Mesenchymal stem cell (in vitro differentiated cells and primary cell): ENCODE results near the gene SCARF2.

Experiments
- DNase-seq: peaks from one replicate; pipeline ENCODE4 v3.0.0-alpha.2; 2013
- H2AFZ ChIP-seq: one replicate; pipeline ENCODE4 v1.6.1; 2013; ENCODE audit warnings: low read depth, mild to moderate bottlenecking, control low read depth, inconsistent platforms, low read length, moderate library complexity
- H2AK5ac ChIP-seq: 2 replicates; pipeline ENCODE4 v1.6.1; 2013; ENCODE audit warnings: low read length, moderate library complexity, mild to moderate bottlenecking, inconsistent platforms; ENCODE audit not compliant: severe bottlenecking
- H2BK120ac ChIP-seq: one replicate; pipeline ENCODE4 v1.6.1; 2013; ENCODE audit warnings: low read depth, mild to moderate bottlenecking, inconsistent platforms, low read length, moderate library complexity
- H2BK12ac ChIP-seq, 2 experiments: one replicate each; pipeline ENCODE4 v1.6.1; 2013; ENCODE audit warnings: inconsistent platforms in 2 of 2, low read length in 2 of 2, mild to moderate bottlenecking in 2 of 2, moderate library complexity in 2 of 2, control low read depth in 1 of 2
- H2BK15ac ChIP-seq: one replicate; pipeline ENCODE4 v1.6.1; 2013; ENCODE audit warnings: mild to moderate bottlenecking, low read depth, inconsistent platforms; ENCODE audit not compliant: poor library complexity, severe bottlenecking
- H2BK5ac ChIP-seq: 2 replicates; pipeline ENCODE4 v1.6.1; 2013; ENCODE audit warnings: low read depth, mild to moderate bottlenecking, low read length, control low read depth, inconsistent platforms; ENCODE audit not compliant: poor library complexity, severe bottlenecking
- H3K14ac ChIP-seq, 2 experiments: one replicate each; pipeline ENCODE4 v1.6.1; 2013; ENCODE audit warnings: inconsistent platforms in 2 of 2, low read length in 2 of 2, control low read depth in 1 of 2, mild to moderate bottlenecking in 1 of 2, moderate library complexity in 1 of 2
- H3K18ac ChIP-seq, 2 experiments: one replicate each; pipeline ENCODE4 v1.6.1; 2013; ENCODE audit warnings: inconsistent platforms in 2 of 2, low read length in 2 of 2, control low read depth in 1 of 2, low read depth in 1 of 2, mild to moderate bottlenecking in 1 of 2
- H3K23ac ChIP-seq, 2 experiments: one replicate each; pipeline ENCODE4 v1.6.1; 2013; ENCODE audit warnings: inconsistent platforms in 2 of 2, low read length in 2 of 2, mild to moderate bottlenecking in 2 of 2, moderate library complexity in 2 of 2, control low read depth in 1 of 2
- H3K27ac ChIP-seq: 2 replicates; pipeline ENCODE4 v1.5.1; 2013; ENCODE audit warnings: mild to moderate bottlenecking, moderate library complexity, low read length, control low read depth, inconsistent platforms; ENCODE audit not compliant: poor library complexity, severe bottlenecking
- H3K27me3 ChIP-seq, 2 experiments: 2 replicates each; pipeline versions ENCODE4 v1.6.1 to v1.7.0; 2013; ENCODE audit warnings: low read length in 2 of 2, mild to moderate bottlenecking in 2 of 2, moderate library complexity in 2 of 2, control low read depth in 1 of 2, inconsistent platforms in 1 of 2; ENCODE audit not compliant: control insufficient read depth in 1 of 2, insufficient read depth in 1 of 2
- H3K36me3 ChIP-seq, 2 experiments: 2 replicates each; pipeline versions ENCODE4 v1.6.1 to v1.7.0; 2013; ENCODE audit warnings: low read length in 2 of 2, control low read depth in 1 of 2, inconsistent platforms in 1 of 2, low read depth in 1 of 2, mild to moderate bottlenecking in 1 of 2; ENCODE audit not compliant: insufficient read depth in 2 of 2, control insufficient read depth in 1 of 2
- H3K4ac ChIP-seq, 2 experiments: one replicate each; pipeline ENCODE4 v1.6.1; 2013; ENCODE audit warnings: inconsistent platforms in 2 of 2, low read length in 2 of 2, mild to moderate bottlenecking in 2 of 2, moderate library complexity in 2 of 2, control low read depth in 1 of 2, low read depth in 1 of 2
- H3K4me1 ChIP-seq: 2 replicates; pipeline ENCODE4 v1.6.1; 2013; ENCODE audit warnings: low read depth, low read length, control low read depth; ENCODE audit not compliant: control insufficient read depth, insufficient read depth
- H3K4me2 ChIP-seq: 2 replicates; pipeline ENCODE4 v1.6.1; 2013; ENCODE audit warnings: low read length, mild to moderate bottlenecking, inconsistent platforms; ENCODE audit not compliant: poor library complexity, severe bottlenecking
- H3K4me3 ChIP-seq, 2 experiments: 2 replicates each; pipeline versions ENCODE4 v1.5.1 to v1.7.0; 2013; ENCODE audit warnings: low read length in 2 of 2, mild to moderate bottlenecking in 2 of 2, control low read depth in 1 of 2, low read depth in 1 of 2; ENCODE audit not compliant: insufficient read depth in 1 of 2
- H3K79me1 ChIP-seq: replicated peaks from 2 replicates; pipeline ENCODE4 v1.6.1; 2013; ENCODE audit warnings: mild to moderate bottlenecking, control low read depth, low read length, inconsistent platforms; ENCODE audit not compliant: poor library complexity, severe bottlenecking
- H3K9ac ChIP-seq: 2 replicates; pipeline ENCODE4 v1.7.0; 2013; ENCODE audit warnings: mild to moderate bottlenecking, low read length, moderate library complexity
- H3K9me3 ChIP-seq: 2 replicates; pipeline ENCODE4 v1.7.0; 2013; ENCODE audit warnings: mild to moderate bottlenecking, low read length; ENCODE audit not compliant: control insufficient read depth
- H4K8ac ChIP-seq: one replicate; pipeline ENCODE4 v1.6.1; 2013; ENCODE audit warnings: inconsistent platforms, mild to moderate bottlenecking, low read length, moderate library complexity
- H4K91ac ChIP-seq: one replicate; pipeline ENCODE4 v1.6.1; 2013; ENCODE audit warnings: mild to moderate bottlenecking, low read length, inconsistent platforms
- WGBS: methylation state at CpG from one replicate; pipeline ENCODE4 v1.1.7; 2013; ENCODE audit warnings: mixed read lengths; 5-methylcytosine and 5-hydroxymethylcytosine counted together

SCARF2 gene

DNA sequence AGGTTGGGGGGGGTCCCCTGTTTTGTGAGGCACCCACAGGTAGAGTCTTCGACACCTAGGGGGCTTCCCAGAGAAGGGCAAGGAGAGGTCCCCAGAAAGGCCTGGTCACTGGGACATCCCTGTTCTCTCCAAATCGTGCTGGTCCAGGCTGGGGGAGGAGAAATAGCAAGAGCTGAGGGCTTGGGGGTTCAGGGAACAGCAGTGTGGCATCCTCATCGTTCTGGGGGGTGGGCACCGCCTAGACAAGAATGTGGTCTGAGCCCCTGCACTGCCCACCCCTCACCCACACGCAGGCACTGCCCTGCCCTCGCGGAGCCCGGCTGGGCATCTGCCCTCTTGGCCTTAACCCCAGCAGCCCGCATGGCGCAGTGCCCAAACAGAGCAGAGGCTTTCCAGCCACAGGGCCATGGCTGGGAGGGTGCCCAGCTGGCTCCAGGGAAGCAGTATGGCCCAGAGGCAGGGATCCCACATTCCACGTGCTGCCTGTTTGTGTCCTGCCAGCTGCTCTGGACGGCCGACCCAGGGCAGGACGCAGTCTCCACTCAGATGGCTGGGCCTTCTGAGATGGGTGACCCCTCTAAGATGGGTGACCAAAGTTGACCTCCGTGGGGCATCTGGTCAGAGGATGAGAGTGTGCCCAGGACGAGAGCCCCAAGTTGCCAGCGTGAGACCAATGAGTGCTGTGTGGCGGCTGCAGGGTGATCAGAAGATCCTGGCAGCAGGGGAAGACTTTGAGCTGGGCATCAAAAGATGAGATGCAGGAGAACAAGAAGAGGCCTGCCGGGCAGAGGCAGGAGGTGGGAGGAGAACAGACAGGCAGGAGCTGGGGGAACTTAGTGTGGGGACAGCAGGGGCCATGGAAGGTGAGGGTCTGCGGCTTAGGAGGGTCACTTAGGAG is 14.4 kb downstream of the SCARF2 start:
- Histone ChIP-seq H4K91ac (peak overlapping the region; percentile 16), H3K23ac (no peak overlapping the region), H3K4ac (no peak overlapping the region), H3K14ac (no peak overlapping the region), H3K9me3 (no peaks in the 10 kb centered on the region), H3K4me3 (no peak overlapping the region), H4K8ac (no peak overlapping the region), H3K27ac (no peak overlapping the region), H2BK12ac (no peak overlapping the region), H2BK5ac (no peak overlapping the region), H2AK5ac (no peak overlapping the region), H3K79me1 (no peaks in the 10 kb centered on the region), H3K27me3 (no peaks in the 10 kb centered on the region), H2BK120ac (no peak overlapping the region), H3K4me2 (no peak overlapping the region), H2AFZ (no peak overlapping the region), H3K18ac (no peak overlapping the region), H3K36me3 (peaks cover 12 to 43% of the 10 kb centered on the region in 2 experiments), H2BK15ac (no peak overlapping the region), H3K9ac (peak overlapping the region; percentile 24), H3K4me1 (peaks cover 25% of the 10 kb centered on the region)
- no peak for DNase-seq
- WGBS, result 90% methylated on average over 20 of the region's 20 CpGs

DNA sequence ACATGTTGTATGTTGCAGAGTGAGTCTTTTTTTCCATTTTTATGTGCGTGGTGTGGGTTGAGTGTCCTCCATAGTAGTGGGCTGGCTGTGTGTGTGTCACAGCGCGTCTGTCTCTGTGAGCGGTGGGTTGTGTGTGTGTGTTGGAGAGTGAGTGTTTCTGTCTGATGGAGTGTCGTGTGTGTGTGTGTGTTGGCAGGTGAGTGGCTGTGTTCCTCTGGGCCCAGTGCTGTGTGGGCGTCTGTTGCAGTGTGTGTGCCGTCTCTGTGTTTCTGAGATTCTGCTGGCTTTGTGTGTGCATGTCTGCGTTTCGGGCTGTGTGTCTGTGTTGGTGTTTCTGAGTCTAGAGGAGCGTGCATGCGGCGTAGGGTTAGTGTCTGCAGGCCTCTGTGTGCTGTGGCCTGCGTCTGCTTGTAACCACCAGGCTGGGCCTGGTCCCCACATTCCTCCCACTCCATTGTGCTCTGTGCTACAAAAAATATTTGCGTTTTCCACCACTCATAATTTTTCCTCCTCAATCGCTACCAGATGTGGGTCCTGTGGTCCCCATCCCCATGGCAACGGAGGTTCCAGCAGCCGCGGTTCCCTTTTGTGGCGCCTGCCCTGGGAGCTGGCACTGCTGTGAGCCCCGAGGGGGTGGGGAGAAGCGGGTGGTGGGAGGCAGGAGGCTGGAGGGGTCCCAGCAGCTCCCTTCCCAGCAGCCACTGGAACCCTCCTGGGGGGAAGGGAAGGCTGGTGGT is 15.2 kb downstream of the SCARF2 start:
- H4K91ac ChIP-seq, result no peak overlapping the region
- no peak overlapping the region for H3K14ac ChIP-seq
- no peak overlapping the region for H2BK120ac ChIP-seq
- no peak overlapping the region for H2AFZ ChIP-seq
- WGBS, result 90% methylated on average over 21 of the region's 21 CpGs
- H3K4ac ChIP-seq, result no peak overlapping the region
- H3K23ac ChIP-seq, result no peak overlapping the region
- H3K18ac ChIP-seq, result no peak overlapping the region
- H2BK15ac ChIP-seq, result no peak overlapping the region
- no peak overlapping the region for H3K27ac ChIP-seq
- H3K36me3 ChIP-seq, result peaks cover 12 to 38% of the 10 kb centered on the region in 2 experiments
- peak overlapping the region; percentile 22 for H4K8ac ChIP-seq
- no peaks in the 10 kb centered on the region for H3K27me3 ChIP-seq
- no peaks in the 10 kb centered on the region for H3K79me1 ChIP-seq
- peaks cover 26% of the 10 kb centered on the region for H3K4me1 ChIP-seq
- DNase-seq, result no peak
- H3K4me2 ChIP-seq, result no peak overlapping the region
- H3K9ac ChIP-seq, result peak overlapping the region; percentile 24
- H2AK5ac ChIP-seq, result no peak overlapping the region
- H3K9me3 ChIP-seq, result no peaks in the 10 kb centered on the region
- H2BK5ac ChIP-seq, result no peak overlapping the region
- peak overlapping the region in 1 of 2 experiments; percentile 47 for H2BK12ac ChIP-seq
- no peak overlapping the region for H3K4me3 ChIP-seq

DNA sequence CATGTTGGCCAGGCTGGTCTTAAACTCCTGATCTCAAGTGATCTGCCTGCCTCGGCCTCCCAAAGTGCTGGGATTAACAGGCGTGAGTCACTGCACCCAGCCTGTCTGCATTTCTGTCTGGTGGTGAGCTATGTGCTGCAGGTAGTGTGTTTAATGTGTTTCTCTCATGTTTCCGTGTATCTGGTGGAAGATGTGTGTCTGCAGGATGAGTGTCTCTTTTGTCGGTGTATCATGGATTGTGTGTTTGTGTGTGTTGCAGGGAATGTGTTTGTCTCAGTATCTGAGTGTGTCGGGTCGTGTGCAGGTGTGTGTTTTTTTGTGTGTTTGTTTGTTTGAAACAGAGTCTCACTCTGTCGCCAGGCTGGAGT is 16.1 kb downstream of the SCARF2 start:
- Histone ChIP-seq H3K27ac (no peak overlapping the region), H3K4me3 (no peak overlapping the region), H3K14ac (no peak overlapping the region), H2AFZ (no peak overlapping the region), H3K18ac (no peak overlapping the region), H2AK5ac (no peak overlapping the region), H4K8ac (no peak overlapping the region), H3K79me1 (no peaks in the 10 kb centered on the region), H4K91ac (peak overlapping the region; percentile 25), H2BK5ac (no peak overlapping the region), H3K9ac (no peak overlapping the region), H3K9me3 (no peaks in the 10 kb centered on the region), H3K36me3 (peaks cover 8 to 29% of the 10 kb centered on the region in 2 experiments), H3K4me1 (peaks cover 26% of the 10 kb centered on the region), H3K4me2 (no peak overlapping the region), H2BK120ac (no peak overlapping the region), H3K23ac (no peak overlapping the region), H2BK12ac (peak overlapping the region in 1 of 2 experiments; percentile 31), H3K27me3 (no peaks in the 10 kb centered on the region), H3K4ac (no peak overlapping the region), H2BK15ac (no peak overlapping the region)
- 83% methylated on average over 7 of the region's 7 CpGs for WGBS
- no peak for DNase-seq

DNA sequence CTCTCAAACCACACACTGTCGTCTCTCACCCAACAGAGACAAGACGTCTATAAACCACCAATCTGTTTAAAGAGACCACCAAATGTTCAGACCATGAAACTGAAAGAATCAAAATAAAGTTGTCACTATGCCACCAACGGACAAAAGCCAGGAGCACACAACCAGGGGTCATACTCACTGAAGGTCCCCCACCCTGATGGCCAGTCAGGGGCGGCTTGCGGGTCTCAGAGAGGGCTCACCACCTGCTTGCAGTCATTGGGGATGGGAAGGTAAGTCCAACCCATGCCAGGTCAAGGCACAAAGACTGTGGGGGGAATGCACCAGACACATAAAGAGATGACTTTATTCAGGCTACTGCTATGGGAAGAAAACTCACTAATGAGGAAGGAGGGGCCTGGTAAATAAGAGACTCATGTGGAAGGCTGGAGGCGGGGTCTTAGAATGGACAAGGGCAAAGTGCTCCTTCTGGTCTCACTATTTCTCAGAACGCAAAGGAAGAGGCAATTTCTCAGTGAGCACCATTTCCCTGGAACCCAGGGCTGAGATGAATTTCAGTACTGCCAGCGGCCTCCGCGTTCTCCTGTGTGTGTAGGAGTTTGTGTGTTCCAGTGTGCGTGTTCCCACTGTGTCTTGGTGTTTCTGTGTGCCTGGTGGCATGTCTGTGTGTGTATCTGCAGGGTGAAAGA is 17.3 kb downstream of the SCARF2 start:
- 91% methylated on average over 11 of the region's 11 CpGs for WGBS
- DNase-seq, result no peak
- H3K14ac ChIP-seq, result no peak overlapping the region
- H3K4ac ChIP-seq, result no peak overlapping the region
- H3K79me1 ChIP-seq, result no peaks in the 10 kb centered on the region
- no peak overlapping the region for H2BK12ac ChIP-seq
- H3K27me3 ChIP-seq, result no peaks in the 10 kb centered on the region
- H2AFZ ChIP-seq, result no peak overlapping the region
- H3K9me3 ChIP-seq, result no peaks in the 10 kb centered on the region
- no peak overlapping the region for H3K23ac ChIP-seq
- no peak overlapping the region for H2BK15ac ChIP-seq
- H3K18ac ChIP-seq, result peak overlapping the region in 1 of 2 experiments; percentile 52
- H2BK120ac ChIP-seq, result no peak overlapping the region
- H3K9ac ChIP-seq, result no peak overlapping the region
- no peak overlapping the region for H2BK5ac ChIP-seq
- no peak overlapping the region for H3K4me3 ChIP-seq
- peaks cover 4 to 17% of the 10 kb centered on the region in 2 experiments for H3K36me3 ChIP-seq
- no peak overlapping the region for H3K27ac ChIP-seq
- peaks cover 26% of the 10 kb centered on the region for H3K4me1 ChIP-seq
- no peak overlapping the region for H4K91ac ChIP-seq
- H3K4me2 ChIP-seq, result no peak overlapping the region
- H2AK5ac ChIP-seq, result no peak overlapping the region
- no peak overlapping the region for H4K8ac ChIP-seq
